Heart left ventricle (tissue), 13 donors: Measurements from ENCODE around the gene INPP4A.

Experiments used
- POLR2A ChIP-seq, 2 donors: fragments of 450-650 bp; IDR thresholded peaks; one replicate each; pipeline ENCODE4 v1.6.1; 2017; ENCODE audit warnings: antibody characterized with exemption in 2 of 2, mild to moderate bottlenecking in 2 of 2, moderate library complexity in 2 of 2
- TF ChIP-seq, protein P1 (sequence below), 12 donors: fragments of 200-600 bp; sonication (generic) in 4 of 12; IDR thresholded peaks; one replicate each; pipeline versions ENCODE4 v1.5.0 to v1.8.0; 2018 to 2022; ENCODE audit warnings: antibody characterized with exemption in 12 of 12, mild to moderate bottlenecking in 5 of 12
- donor health status: ischemic (EF 13 %, LVEDD 7.1; RV severe dilation, severe dysfunction).
- donor health status: DM: no; HTN: yes; CAD: no.
- donor health status: DM: no; HTN: no; CAD: no.
- donor health status: ischemic (EF 25% LVEDD 6.9; RV normal size, moderate dysfunction).
- donor health status: ischemic (EF 25% LVEDD 5.7; RV mildly dilated, moderate dysfunction).
- donor health status: ischemic (EF 35%, LVEDD 5.7; RV mildly dilated, moderate dysfunction).
- donor health status: nonischemic (EF 11% LVEDD 7.7; RV severe dilation, severe dysfunction).
- donor health status: DM: yes; HTN: yes; CAD: no.
- donor health status: PGD.
- donor health status: ischemic (EF 29% LVEDD 5.4; RV normal size, mild dysfunction).
- donor health status: nonischemic (EF 23%, LVEDD 6.1; RV moderate dilation, normal function).

- TF ChIP-seq POLR2A (IDR thresholded peaks at IDR 0.05): no peak
- TF ChIP-seq, protein P1, sequence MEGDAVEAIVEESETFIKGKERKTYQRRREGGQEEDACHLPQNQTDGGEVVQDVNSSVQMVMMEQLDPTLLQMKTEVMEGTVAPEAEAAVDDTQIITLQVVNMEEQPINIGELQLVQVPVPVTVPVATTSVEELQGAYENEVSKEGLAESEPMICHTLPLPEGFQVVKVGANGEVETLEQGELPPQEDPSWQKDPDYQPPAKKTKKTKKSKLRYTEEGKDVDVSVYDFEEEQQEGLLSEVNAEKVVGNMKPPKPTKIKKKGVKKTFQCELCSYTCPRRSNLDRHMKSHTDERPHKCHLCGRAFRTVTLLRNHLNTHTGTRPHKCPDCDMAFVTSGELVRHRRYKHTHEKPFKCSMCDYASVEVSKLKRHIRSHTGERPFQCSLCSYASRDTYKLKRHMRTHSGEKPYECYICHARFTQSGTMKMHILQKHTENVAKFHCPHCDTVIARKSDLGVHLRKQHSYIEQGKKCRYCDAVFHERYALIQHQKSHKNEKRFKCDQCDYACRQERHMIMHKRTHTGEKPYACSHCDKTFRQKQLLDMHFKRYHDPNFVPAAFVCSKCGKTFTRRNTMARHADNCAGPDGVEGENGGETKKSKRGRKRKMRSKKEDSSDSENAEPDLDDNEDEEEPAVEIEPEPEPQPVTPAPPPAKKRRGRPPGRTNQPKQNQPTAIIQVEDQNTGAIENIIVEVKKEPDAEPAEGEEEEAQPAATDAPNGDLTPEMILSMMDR (IDR thresholded peaks at IDR 0.05): no peak
These were observed 161.8 kb downstream of the INPP4A start for GRCh38 chr2:98606431-98606830.
